Glutamatergic neuron (in vitro differentiated cells): Measurements from ENCODE around the gene ZFAND3. TPM values are rescaled to one million over a fixed set of nuclear protein-coding genes. Genes with fewer than 3 reads are reported as not detected.

Experiments
- DNase-seq: peaks from one replicate; pipeline ENCODE4 v3.0.0; 2022
- H3K27ac Mint-ChIP-seq: one replicate; pipeline ENCODE4 v1.8.0; 2020; ENCODE audit warnings: mild to moderate bottlenecking, mixed read lengths, inconsistent platforms; ENCODE audit not compliant: unreplicated experiment
- H3K27me3 Mint-ChIP-seq: one replicate; pipeline ENCODE4 v1.8.0; 2020; ENCODE audit warnings: mild to moderate bottlenecking, moderate library complexity, mixed read lengths, inconsistent platforms; ENCODE audit not compliant: unreplicated experiment
- H3K36me3 Mint-ChIP-seq: one replicate; pipeline ENCODE4 v1.8.0; 2020; ENCODE audit warnings: mild to moderate bottlenecking, mixed read lengths, inconsistent platforms; ENCODE audit not compliant: unreplicated experiment
- H3K4me1 Mint-ChIP-seq: one replicate; pipeline ENCODE4 v1.8.0; 2020; ENCODE audit warnings: mild to moderate bottlenecking, low read depth, mixed read lengths, inconsistent platforms; ENCODE audit not compliant: unreplicated experiment
- H3K4me3 Mint-ChIP-seq: one replicate; pipeline ENCODE4 v1.8.0; 2020; ENCODE audit warnings: mild to moderate bottlenecking, mixed read lengths, inconsistent platforms; ENCODE audit not compliant: unreplicated experiment
- H3K9me3 Mint-ChIP-seq: one replicate; pipeline ENCODE4 v1.8.0; 2020; ENCODE audit warnings: mild to moderate bottlenecking, moderate library complexity, mixed read lengths, inconsistent platforms; ENCODE audit not compliant: unreplicated experiment
- total RNA-seq: library from RNA; stranded (reverse); fragmentation: NEBNext Ultra II Directional; extraction: Animal tissue kit (Norgen Biotek cat#: 25700); gene quantifications from one replicate; pipeline ENCODE4 v1.2.1, GENCODE V29; 2021; ENCODE audit not compliant: unreplicated experiment
- TF ChIP-seq, protein P1 (sequence below): fragments of 200-600 bp; sonication (generic); IDR thresholded peaks from one replicate; pipeline ENCODE4 v1.5.0; 2021; ENCODE audit not compliant: partially characterized antibody, unreplicated experiment

ZFAND3 gene
- total RNA-seq, 1 donor from 2014 or later, result 115 TPM

DNA sequence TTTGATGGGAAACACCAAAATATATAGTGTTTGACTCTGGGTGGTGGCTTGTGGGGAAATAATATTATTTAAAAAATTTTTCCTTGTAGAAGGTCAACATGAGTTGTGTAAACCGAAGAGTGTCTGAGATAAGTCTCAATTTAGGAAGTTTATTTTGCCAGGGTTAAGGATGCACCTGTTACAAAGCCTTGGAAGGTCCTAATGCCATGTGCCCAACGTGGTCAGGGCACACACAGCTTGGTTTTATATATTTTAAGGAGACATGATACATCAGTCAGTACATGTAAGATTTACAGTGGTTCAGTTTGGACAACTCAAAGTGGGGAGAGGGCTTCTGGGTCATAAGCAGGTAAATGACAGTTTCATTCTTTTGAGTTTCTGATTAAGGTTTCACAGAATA, 162.1 kb downstream of the ZFAND3 start:
- Mint-ChIP-seq H3K4me1 (peaks cover 27% of the 10 kb centered on the region), H3K36me3 (no peaks in the 10 kb centered on the region), H3K4me3 (no peak overlapping the region), H3K27ac (no peak overlapping the region), H3K9me3 (no peaks in the 10 kb centered on the region), H3K27me3 (no peaks in the 10 kb centered on the region)
- no peak for DNase-seq
- TF ChIP-seq, protein P1, sequence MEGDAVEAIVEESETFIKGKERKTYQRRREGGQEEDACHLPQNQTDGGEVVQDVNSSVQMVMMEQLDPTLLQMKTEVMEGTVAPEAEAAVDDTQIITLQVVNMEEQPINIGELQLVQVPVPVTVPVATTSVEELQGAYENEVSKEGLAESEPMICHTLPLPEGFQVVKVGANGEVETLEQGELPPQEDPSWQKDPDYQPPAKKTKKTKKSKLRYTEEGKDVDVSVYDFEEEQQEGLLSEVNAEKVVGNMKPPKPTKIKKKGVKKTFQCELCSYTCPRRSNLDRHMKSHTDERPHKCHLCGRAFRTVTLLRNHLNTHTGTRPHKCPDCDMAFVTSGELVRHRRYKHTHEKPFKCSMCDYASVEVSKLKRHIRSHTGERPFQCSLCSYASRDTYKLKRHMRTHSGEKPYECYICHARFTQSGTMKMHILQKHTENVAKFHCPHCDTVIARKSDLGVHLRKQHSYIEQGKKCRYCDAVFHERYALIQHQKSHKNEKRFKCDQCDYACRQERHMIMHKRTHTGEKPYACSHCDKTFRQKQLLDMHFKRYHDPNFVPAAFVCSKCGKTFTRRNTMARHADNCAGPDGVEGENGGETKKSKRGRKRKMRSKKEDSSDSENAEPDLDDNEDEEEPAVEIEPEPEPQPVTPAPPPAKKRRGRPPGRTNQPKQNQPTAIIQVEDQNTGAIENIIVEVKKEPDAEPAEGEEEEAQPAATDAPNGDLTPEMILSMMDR, result no peak

DNA sequence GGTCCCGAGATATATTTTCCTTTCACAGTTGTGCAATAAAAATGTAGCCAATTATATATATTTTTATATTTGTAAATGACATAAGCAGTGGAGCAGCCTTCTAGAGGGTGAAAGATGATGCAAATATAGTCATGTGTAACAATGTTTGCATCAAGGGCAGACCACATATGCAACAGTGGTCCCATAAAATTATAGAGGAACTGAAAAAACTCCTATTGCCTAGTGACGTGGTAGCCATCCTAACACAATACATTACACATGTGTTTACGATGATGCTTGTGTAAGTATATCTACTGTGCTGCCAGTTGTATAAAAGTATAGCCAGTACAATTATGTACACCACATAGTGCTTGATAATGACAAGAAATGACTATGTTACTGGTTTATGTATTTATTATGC, 162.8 kb downstream of the ZFAND3 start:
- peaks cover 27% of the 10 kb centered on the region for H3K4me1 Mint-ChIP-seq
- no peaks in the 10 kb centered on the region for H3K27me3 Mint-ChIP-seq
- TF ChIP-seq, protein P1, result no peak
- H3K27ac Mint-ChIP-seq, result no peak overlapping the region
- no peak overlapping the region for H3K4me3 Mint-ChIP-seq
- H3K9me3 Mint-ChIP-seq, result no peaks in the 10 kb centered on the region
- no peaks in the 10 kb centered on the region for H3K36me3 Mint-ChIP-seq
- DNase-seq, result no peak

DNA sequence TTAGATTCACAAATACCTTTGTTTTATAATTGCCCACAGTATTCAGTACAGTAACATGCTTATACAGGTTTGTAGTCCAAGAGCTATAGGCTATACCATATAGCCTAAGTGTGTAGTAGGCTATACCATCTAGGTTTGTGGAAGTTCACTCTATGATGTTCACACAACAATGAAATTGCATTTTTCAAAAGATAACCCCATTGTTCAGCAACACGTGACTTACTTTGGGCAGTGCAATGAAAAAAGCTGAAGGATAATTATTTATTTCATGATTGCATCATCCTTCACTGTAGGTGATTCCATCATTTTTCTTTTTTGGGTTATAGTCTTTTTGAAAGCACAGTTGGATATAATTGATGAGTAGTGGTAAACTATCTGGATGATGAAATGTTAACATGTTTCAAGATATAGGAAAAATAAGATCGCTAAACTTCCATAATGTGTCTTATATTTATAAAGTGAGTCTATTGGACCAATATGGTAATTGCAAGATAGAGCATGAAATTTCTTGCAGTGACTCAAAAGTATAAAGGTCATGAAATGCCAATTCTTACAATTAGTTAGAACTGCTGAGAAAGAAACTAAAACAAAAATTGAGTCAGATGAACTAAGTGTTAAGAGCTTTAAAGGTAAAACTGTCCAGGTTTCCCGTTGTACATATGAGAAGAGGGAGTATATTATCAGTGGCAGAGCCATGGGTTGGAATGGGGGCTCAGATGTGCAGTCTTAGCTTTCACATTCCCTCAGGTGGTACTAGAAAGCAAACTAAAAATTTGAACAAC, 164.4 kb downstream of the ZFAND3 start:
- TF ChIP-seq, protein P1, result no peak
- Mint-ChIP-seq H3K4me3 (no peak overlapping the region), H3K36me3 (no peaks in the 10 kb centered on the region), H3K27ac (no peak overlapping the region), H3K9me3 (no peaks in the 10 kb centered on the region), H3K27me3 (no peaks in the 10 kb centered on the region), H3K4me1 (peaks cover 33% of the 10 kb centered on the region)
- DNase-seq, result no peak

DNA sequence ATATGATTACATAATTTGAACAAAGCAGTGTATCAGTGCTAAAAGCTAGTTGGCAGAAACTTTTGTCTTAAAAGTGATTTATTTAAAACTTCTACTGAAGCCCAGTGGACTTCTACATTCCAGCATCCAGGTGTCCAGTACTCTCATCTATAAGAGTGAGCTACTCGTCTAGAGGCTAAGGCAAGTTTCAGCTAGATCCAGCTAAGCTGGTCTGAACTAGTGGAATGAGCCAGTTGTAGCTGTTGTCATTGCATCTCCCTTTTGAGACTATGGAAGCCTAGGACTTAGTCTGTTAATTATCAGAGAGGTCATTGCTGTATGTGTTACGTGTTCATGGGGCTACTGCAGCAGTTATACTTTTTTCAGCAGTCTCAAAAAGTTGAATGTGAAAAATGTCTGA, 165.1 kb downstream of the ZFAND3 start:
- Mint-ChIP-seq H3K27me3 (no peaks in the 10 kb centered on the region), H3K36me3 (no peaks in the 10 kb centered on the region), H3K4me1 (peaks cover 33% of the 10 kb centered on the region), H3K4me3 (no peak overlapping the region), H3K27ac (no peak overlapping the region), H3K9me3 (no peaks in the 10 kb centered on the region)
- TF ChIP-seq, protein P1, result no peak
- DNase-seq, result no peak

DNA sequence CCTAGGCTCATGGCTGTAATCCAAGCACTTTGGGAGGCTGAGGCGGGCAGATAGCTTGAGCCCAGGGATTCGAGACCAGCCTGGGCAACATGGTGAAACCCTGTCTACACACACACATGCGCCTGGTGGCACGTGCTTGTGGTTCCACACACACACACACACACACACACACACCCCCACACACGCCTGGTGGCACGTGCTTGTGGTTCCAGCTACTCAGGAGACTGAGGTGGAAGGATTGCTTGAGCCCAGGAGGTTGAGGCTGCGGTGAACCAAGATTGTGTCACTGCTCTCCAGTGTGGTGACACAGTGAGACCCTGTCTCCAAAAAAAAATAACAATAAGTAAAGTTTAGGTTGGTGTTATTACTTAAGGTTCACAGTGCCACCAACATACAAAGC, 165.8 kb downstream of the ZFAND3 start:
- TF ChIP-seq, protein P1, result no peak
- H3K4me1 Mint-ChIP-seq, result peaks cover 28% of the 10 kb centered on the region
- H3K27ac Mint-ChIP-seq, result no peak overlapping the region
- no peaks in the 10 kb centered on the region for H3K9me3 Mint-ChIP-seq
- no peaks in the 10 kb centered on the region for H3K27me3 Mint-ChIP-seq
- H3K4me3 Mint-ChIP-seq, result no peak overlapping the region
- DNase-seq, result no peak
- no peaks in the 10 kb centered on the region for H3K36me3 Mint-ChIP-seq
